ENCODE results near the gene KRTCAP2. TPM values are rescaled to one million over a fixed set of nuclear protein-coding genes. Genes with fewer than 3 reads are reported as not detected.
"Not testable (repeated sequence)": the region's sequence is repeated elsewhere in the genome, so short reads cannot be mapped to it uniquely, and the experiment has no call there.

KRTCAP2 gene
- total RNA-seq, 2 experiments from 2014 or later: 138 to 146 TPM

DNA sequence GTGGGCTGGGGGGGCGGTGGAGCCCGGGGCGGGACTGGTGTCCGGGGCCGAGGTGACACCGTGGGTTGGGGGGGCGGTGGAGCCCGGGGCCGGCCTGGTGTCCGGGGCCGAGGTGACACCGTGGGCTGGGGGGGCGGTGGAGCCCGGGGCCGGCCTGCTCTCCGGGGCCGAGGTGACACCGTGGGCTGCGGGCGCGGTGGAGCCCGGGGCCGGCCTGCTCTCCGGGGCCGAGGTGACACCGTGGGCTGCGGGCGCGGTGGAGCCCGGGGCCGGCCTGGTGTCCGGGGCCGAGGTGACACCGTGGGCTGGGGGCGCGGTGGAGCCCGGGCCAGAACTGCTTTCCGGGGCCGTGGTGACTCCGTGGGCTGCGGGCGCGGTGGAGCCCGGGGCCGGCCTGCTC lies 16.8 kb upstream of the KRTCAP2 start:
- H3K4me1 Mint-ChIP-seq (ENCODE audit: low read depth): peaks cover 21% of the 10 kb centered on the region
- POLR2A ChIA-PET, H3K27me3 Mint-ChIP-seq, H3K27ac Mint-ChIP-seq, H3K9me3 Mint-ChIP-seq, H3K36me3 Mint-ChIP-seq, DNase-seq, CTCF ChIA-PET, H3K4me3 Mint-ChIP-seq: not testable (repeated sequence)
- intact Hi-C loops (cut with micrococcal nuclease): loop anchor here (5.0 kb wide), 5 partner anchors 37 to 667 kb away; partner anchors contain the start of genes DAP3, GON4L, RUSC1 and SYT11

DNA sequence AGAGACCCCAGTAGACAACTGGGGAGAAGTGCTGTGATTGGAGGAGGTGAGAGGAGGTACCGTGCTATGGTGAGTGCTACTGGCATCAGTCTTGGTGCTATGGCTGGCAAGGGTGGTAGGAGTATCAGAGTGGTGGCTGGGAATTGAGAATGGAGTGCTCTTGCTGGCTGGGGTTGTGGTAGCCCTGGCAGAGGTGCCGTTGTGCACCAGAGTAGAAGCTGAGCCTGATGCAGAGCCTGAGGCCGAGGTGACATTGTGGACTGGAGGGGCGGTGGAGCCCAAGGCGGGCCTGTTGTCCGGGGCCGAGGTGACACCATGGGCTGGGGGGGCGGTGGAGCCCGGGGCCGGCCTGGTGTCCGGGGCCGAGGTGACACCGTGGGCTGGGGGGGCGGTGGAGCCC lies 15.2 kb upstream of the KRTCAP2 start:
- Mint-ChIP-seq H3K27ac (peak overlapping the region; percentile 31), H3K9me3 (no peaks in the 10 kb centered on the region), H3K27me3 (no peaks in the 10 kb centered on the region), H3K4me1 (ENCODE audit: low read depth) (peaks cover 11% of the 10 kb centered on the region), H3K36me3 (no peaks in the 10 kb centered on the region), H3K4me3 (no peak overlapping the region)
- intact Hi-C loops (cut with micrococcal nuclease): no loop called here
- no peak for DNase-seq
- ChIA-PET POLR2A (no interaction called here), CTCF (interaction anchor here (0.7 kb wide), 1 partner anchor 15 kb away, joined by 3 read pairs; the partner anchor contains the start of gene KRTCAP2)

DNA sequence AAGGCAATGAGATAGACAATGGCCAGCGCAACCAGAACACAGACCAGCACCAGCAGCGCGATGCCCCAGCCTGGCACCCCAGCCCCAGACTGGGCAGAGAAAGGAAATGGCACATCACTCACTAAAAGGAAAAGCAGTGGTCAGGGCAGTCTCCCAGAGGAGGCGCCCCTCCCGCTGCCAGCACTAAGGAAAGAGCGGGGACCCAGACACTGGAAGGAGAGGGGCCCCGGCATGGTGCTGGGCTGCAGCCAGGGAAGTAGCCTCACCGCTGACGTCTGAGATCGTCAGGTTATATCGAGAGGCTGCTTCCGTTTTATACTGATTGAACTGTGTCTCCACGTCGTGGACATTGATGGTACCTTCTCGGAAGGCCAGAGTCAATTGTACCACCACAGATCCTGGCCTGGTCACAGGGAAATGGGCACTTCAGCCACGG lies 14.4 kb upstream of the KRTCAP2 start:
- CTCF ChIA-PET: interaction anchor here (0.7 kb wide), 1 partner anchor 15 kb away, joined by 3 read pairs; the partner anchor contains the start of gene KRTCAP2
- H3K9me3 Mint-ChIP-seq: no peaks in the 10 kb centered on the region
- intact Hi-C loops (cut with micrococcal nuclease): no loop called here
- H3K27ac Mint-ChIP-seq: no peak overlapping the region
- POLR2A ChIA-PET: no interaction called here
- no peaks in the 10 kb centered on the region for H3K27me3 Mint-ChIP-seq
- DNase-seq: no peak
- H3K4me1 Mint-ChIP-seq (ENCODE audit: low read depth): peaks cover 5% of the 10 kb centered on the region
- H3K4me3 Mint-ChIP-seq: no peak overlapping the region
- no peaks in the 10 kb centered on the region for H3K36me3 Mint-ChIP-seq

DNA sequence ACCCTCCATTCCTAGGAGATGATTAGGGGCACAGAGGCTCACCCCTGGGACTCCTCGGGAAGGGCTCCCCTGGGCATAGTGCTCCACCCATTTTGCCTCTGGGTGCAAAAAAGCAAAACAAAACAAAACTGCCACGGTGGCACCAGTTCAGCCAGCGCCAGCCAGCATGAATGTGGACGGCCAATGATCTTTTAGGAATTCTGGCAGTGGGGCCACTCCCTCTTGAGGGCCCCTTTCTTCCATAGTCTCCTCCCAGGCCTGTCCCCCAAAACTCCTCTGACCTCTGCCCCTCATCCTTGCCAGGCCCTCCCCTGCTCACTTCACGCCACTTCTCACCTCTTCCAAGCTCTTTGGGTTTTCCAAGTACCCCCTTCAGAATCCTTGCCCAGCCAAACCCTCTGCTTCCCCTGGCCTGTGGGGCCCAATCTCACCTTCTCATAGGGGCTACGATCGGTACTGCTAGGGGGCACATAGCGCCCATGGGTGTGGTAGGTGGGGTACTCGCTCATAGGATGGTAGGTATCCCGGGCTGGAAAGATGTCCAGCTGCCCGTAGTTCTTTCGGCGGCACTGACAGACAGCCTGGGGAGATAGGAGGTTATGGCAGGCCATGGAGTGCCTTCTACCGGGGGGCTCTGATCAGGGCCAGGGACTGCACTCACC lies 13.8 kb upstream of the KRTCAP2 start:
- H3K4me1 Mint-ChIP-seq (ENCODE audit: low read depth): peaks cover 3% of the 10 kb centered on the region
- intact Hi-C loops (cut with micrococcal nuclease): no loop called here
- H3K27ac Mint-ChIP-seq: no peak overlapping the region
- POLR2A ChIA-PET: no interaction called here
- H3K27me3 Mint-ChIP-seq: no peaks in the 10 kb centered on the region
- H3K9me3 Mint-ChIP-seq: no peaks in the 10 kb centered on the region
- no peak for DNase-seq
- no peak overlapping the region for H3K4me3 Mint-ChIP-seq
- H3K36me3 Mint-ChIP-seq: no peaks in the 10 kb centered on the region
- CTCF ChIA-PET: no interaction called here

DNA sequence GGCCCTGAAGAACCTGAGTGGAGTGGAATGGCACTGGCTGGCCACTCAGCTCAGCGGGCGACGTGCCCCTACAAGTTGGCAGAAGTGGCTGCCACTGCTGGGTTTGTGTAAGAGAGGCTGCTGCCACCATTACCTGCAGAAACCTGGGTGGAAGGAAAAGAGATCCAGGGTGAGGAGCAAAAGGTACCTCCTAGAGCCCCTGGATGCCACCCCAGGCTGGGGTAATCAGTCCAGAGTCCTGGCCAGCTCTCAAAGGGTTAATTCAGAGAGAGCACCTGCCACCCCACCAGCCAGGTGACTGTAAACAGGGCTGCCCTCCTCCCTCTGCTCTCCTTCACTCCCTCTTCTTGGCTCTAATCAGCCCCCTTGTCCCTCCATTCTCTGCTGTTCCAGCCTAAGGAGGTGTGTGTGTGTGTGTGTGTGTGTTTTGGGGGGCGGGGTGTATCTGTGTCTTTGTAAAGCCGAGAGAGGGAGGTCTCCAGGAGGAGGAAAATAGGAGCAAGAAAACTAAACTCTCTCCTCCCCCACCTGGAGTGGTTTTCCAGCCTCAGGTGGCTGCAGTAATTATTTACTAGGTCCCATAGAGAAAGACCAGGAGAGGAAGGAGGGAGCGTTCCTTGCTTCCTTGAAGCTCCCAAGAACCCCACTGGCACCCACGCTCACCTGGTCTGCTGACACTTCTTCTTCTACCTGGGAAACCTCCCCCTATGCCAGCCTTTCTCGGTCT lies 13.1 kb upstream of the KRTCAP2 start:
- no peak overlapping the region for H3K27ac Mint-ChIP-seq
- CTCF ChIA-PET: interaction anchor here (1.0 to 3.0 kb wide), 5 partner anchors 7 to 95 kb away, joined by 3 to 15 read pairs (median 4); partner anchors contain the start of gene KRTCAP2
- POLR2A ChIA-PET: interaction anchor here (2.4 to 2.9 kb wide), 2 partner anchors 8 to 12 kb away, joined by 12 to 14 read pairs; partner anchors contain the start of genes KRTCAP2 and TRIM46
- intact Hi-C loops (cut with micrococcal nuclease): no loop called here
- H3K4me1 Mint-ChIP-seq (ENCODE audit: low read depth): peaks cover 3% of the 10 kb centered on the region
- H3K36me3 Mint-ChIP-seq: no peaks in the 10 kb centered on the region
- no peak overlapping the region for H3K4me3 Mint-ChIP-seq
- no peaks in the 10 kb centered on the region for H3K9me3 Mint-ChIP-seq
- H3K27me3 Mint-ChIP-seq: no peaks in the 10 kb centered on the region
- no peak for DNase-seq

DNA sequence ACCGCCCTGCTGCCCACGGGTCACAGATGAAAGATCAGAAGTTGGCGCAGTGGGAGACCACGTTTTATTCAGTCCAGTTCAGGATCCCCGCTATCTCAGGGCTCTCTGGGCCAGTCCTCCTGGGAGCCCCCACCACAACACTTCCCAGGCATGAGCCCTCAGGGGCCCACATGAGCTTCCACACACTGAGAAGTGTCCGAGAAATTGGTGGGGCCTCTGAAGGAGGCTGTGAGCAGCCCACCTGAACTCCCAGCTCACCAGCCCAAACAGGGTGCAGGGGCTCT lies 12.6 kb upstream of the KRTCAP2 start:
- ChIA-PET CTCF (interaction anchor here (1.0 to 3.0 kb wide), 5 partner anchors 8 to 94 kb away, joined by 3 to 15 read pairs (median 4); partner anchors contain the start of gene KRTCAP2), POLR2A (interaction anchor here (0.6 to 2.9 kb wide), 3 partner anchors 8 to 138 kb away, joined by 3 to 14 read pairs (median 12); partner anchors contain the start of genes KRTCAP2 and TRIM46)
- H3K36me3 Mint-ChIP-seq: no peaks in the 10 kb centered on the region
- H3K4me3 Mint-ChIP-seq: no peak overlapping the region
- H3K9me3 Mint-ChIP-seq: no peaks in the 10 kb centered on the region
- peaks cover 3% of the 10 kb centered on the region for H3K4me1 Mint-ChIP-seq (ENCODE audit: low read depth)
- no peak for DNase-seq
- no peaks in the 10 kb centered on the region for H3K27me3 Mint-ChIP-seq
- no peak overlapping the region for H3K27ac Mint-ChIP-seq
- intact Hi-C loops (cut with micrococcal nuclease): no loop called here

DNA sequence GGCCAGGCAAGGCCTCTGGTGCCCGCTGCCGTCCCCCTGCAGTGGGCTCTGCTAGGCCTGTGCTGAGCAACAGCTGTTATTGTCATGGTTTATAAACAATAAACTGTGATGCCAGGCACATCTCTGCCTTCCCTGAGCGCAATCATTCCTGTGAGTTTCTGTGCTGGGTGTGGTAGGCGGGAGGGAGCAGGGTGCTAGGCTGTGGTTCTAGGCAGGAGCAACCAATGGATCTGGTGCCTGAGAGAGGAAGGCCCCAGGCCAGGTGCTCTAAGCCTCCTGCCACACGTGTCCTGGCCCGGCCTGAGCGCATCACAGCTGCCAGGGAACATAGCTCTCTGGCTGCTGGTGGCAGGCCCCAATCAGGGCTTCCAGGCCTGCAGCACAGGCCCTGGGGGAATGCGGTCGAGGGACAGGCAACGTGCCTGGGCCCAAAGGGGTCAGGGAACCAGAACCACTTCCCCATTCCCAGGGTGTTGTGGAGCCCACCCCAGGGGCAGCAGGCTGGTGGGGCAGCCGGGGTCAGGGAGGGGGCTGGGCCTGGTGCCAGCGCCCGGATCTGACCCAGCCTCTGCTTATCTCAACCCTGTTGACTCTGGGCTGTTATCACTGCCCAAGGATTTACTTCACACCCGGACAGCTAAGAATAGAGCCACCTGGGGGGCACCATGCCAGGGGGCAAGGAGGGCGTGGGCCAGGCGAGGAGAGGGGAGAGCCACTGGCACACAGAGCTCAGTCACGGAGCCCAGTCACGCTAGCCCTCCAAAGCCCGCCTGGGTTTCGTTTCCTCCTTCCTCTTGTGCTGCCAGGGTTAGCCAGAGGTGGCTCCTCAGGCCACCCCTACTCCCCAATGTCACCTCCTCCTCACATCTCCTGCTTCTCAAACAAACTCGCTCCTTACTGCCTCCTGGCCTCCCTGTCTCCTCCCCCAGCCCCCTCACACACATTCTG lies 12.0 kb upstream of the KRTCAP2 start:
- DNase-seq: no peak
- peaks cover 3% of the 10 kb centered on the region for H3K4me1 Mint-ChIP-seq (ENCODE audit: low read depth)
- no peaks in the 10 kb centered on the region for H3K36me3 Mint-ChIP-seq
- H3K9me3 Mint-ChIP-seq: no peaks in the 10 kb centered on the region
- POLR2A ChIA-PET: interaction anchor here (0.6 to 2.9 kb wide), 3 partner anchors 9 to 137 kb away, joined by 3 to 14 read pairs (median 12); partner anchors contain the start of genes KRTCAP2 and TRIM46
- no peak overlapping the region for H3K27ac Mint-ChIP-seq
- H3K27me3 Mint-ChIP-seq: no peaks in the 10 kb centered on the region
- H3K4me3 Mint-ChIP-seq: no peak overlapping the region
- intact Hi-C loops (cut with micrococcal nuclease): no loop called here
- CTCF ChIA-PET: interaction anchor here (1.0 to 3.0 kb wide), 6 partner anchors 8 to 94 kb away, joined by 3 to 15 read pairs (median 4); partner anchors contain the start of gene KRTCAP2

DNA sequence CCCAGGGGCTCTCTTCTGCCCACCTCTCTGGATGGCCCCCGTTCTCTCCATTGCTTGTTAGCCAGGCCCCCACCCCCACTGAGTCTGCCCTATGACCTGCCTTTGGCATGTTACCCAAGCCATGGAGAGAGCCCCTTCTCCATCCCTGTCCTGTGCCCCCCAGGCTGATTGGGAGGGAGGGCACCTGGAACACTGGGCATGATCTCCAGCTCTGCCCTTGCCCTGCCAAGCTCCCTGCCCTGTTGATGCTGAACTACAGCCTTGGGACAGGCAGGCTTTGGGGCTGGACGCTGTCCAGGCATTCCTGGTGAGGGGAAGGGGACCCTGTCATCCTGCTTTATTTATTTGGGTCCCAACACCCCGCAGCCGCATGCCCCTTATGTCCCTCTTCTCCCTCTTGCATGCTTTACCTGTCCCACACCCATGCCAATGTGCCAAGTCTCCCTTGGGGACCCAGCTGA lies 11.3 kb upstream of the KRTCAP2 start:
- ChIA-PET CTCF (interaction anchor here (0.9 to 3.0 kb wide), 3 partner anchors 9 to 23 kb away, joined by 3 to 15 read pairs (median 5); partner anchors contain the start of gene KRTCAP2), POLR2A (interaction anchor here (2.4 to 2.9 kb wide), 2 partner anchors 10 kb away, joined by 12 to 14 read pairs; partner anchors contain the start of genes KRTCAP2 and TRIM46)
- DNase-seq: no peak
- Mint-ChIP-seq H3K9me3 (no peaks in the 10 kb centered on the region), H3K4me3 (no peak overlapping the region), H3K27me3 (no peaks in the 10 kb centered on the region), H3K4me1 (ENCODE audit: low read depth) (peaks cover 3% of the 10 kb centered on the region), H3K27ac (no peak overlapping the region), H3K36me3 (peaks cover 2% of the 10 kb centered on the region)
- intact Hi-C loops (cut with micrococcal nuclease): no loop called here

DNA sequence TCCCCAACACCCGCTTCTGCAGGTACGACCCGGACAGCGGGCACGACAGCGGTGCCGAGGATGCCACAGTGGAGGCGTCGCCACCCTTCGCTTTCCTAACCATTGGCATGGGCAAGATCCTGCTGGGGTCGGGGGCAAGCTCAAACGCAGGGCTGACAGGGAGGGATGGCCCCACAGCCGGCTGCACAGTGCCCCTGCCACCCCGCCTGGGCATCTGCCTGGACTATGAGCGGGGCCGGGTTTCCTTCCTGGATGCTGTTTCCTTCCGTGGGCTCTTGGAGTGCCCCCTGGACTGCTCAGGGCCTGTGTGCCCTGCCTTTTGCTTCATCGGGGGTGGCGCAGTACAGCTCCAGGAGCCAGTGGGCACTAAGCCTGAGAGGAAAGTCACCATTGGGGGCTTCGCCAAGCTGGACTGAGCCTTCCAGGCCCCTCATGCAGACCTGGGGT lies 10.7 kb upstream of the KRTCAP2 start:
- Mint-ChIP-seq H3K27ac (no peak overlapping the region), H3K9me3 (no peaks in the 10 kb centered on the region), H3K36me3 (peaks cover 5% of the 10 kb centered on the region), H3K4me3 (no peak overlapping the region), H3K4me1 (ENCODE audit: low read depth) (peaks cover 3% of the 10 kb centered on the region), H3K27me3 (no peaks in the 10 kb centered on the region)
- CTCF ChIA-PET: interaction anchor here (0.9 to 3.0 kb wide), 3 partner anchors 8 to 23 kb away, joined by 3 to 15 read pairs (median 5); partner anchors contain the start of gene KRTCAP2
- no peak for DNase-seq
- POLR2A ChIA-PET: interaction anchor here (2.4 to 2.9 kb wide), 2 partner anchors 9 to 10 kb away, joined by 12 to 14 read pairs; partner anchors contain the start of genes KRTCAP2 and TRIM46
- intact Hi-C loops (cut with micrococcal nuclease): no loop called here

DNA sequence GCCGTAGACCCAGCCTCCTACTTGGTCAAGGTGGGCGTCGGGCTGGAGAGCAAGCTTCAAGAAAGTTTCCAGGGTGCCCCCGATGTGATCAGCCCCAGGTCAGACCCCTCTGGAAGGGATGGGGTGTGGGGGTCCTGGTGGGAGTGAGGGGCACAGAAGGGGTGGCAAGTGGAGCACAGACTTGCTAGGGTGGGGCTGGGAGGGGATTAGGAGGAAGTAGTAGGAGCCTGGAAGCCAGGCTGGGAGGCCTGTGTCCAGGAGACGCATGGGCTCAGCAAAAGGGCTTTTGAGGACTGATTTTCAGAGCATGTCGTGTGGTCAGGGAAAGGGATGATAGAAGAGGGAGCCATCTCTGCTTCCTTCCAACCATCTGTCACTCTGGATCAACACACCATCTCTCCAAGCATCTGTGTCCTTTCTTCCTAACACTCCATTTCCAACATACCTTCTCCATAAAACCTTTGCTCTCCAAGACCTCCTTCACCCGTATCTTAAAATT lies 9.0 kb upstream of the KRTCAP2 start:
- H3K4me1 Mint-ChIP-seq (ENCODE audit: low read depth): no peaks in the 10 kb centered on the region
- H3K27ac Mint-ChIP-seq: no peak overlapping the region
- no peaks in the 10 kb centered on the region for H3K27me3 Mint-ChIP-seq
- H3K36me3 Mint-ChIP-seq: peaks cover 9% of the 10 kb centered on the region
- no peaks in the 10 kb centered on the region for H3K9me3 Mint-ChIP-seq
- DNase-seq: no peak
- CTCF ChIA-PET: interaction anchor here (1.0 kb wide), 1 partner anchor 9 kb away, joined by 4 read pairs; the partner anchor contains the start of gene KRTCAP2
- no peak overlapping the region for H3K4me3 Mint-ChIP-seq
- POLR2A ChIA-PET: no interaction called here
- intact Hi-C loops (cut with micrococcal nuclease): no loop called here

DNA sequence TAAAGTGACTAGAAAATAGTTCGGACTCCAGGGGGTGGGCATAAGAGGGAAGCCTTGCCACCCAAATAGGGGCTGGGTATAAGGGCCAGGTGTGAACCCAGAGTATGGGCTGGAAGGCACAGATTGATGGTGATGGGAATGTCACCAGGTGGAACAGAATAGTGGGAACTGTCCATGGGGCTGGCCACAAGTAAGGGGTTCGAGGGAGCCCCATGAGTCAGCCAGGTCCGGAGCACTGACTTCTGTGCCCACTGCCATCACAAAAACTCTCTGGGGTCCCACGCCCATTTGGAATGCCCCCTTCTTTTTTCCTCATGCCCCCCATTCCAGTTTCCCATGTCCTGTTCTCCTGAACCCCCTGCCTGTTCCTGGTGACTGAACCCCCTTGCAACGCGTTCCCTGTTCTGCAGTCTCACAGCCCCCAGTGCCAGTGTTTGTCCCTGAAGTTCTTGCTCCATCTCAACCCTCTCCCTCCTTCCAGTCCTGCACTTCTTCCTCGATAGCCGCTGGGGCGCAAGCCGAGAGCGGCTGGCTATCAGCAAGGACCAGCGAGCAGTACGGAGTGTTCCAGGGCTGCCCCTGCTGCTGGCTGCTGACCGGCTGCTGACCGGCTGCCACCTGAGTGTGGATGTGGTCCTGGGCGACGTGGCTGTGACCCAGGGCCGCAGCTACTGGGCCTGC lies 8.4 kb upstream of the KRTCAP2 start:
- Mint-ChIP-seq H3K36me3 (peaks cover 13% of the 10 kb centered on the region), H3K4me1 (ENCODE audit: low read depth) (peaks cover 6% of the 10 kb centered on the region), H3K27ac (no peak overlapping the region), H3K4me3 (no peak overlapping the region), H3K27me3 (no peaks in the 10 kb centered on the region), H3K9me3 (no peaks in the 10 kb centered on the region)
- POLR2A ChIA-PET: no interaction called here
- intact Hi-C loops (cut with micrococcal nuclease): no loop called here
- CTCF ChIA-PET: interaction anchor here (1.0 kb wide), 1 partner anchor 9 kb away, joined by 4 read pairs; the partner anchor contains the start of gene KRTCAP2
- no peak for DNase-seq
